OCI-LY7 (cell line): ENCODE data around the gene GLIS2. TPM values are rescaled to one million over a fixed set of nuclear protein-coding genes. Genes with fewer than 3 reads are reported as not detected.

Experiments used
- BruUV-seq: library from RNA; stranded (reverse); fragments of 400-500 nt; replicated peaks from 2 replicates; lab custom pipeline; 2021; lab: Mats Ljungman, UMichigan
- CTCF ChIA-PET: fragments of 300-600 bp; sonication (Branson Sonifier 250); formaldehyde crosslinking; loops from one replicate; lab custom pipeline; 2022; ENCODE audit warnings: antibody characterized with exemption; ENCODE audit not compliant: unreplicated experiment; lab: Charles Lee
- POLR2A ChIA-PET: fragments of 300-600 bp; sonication (Branson Sonifier 250); formaldehyde crosslinking; loops from one replicate; lab custom pipeline; 2022; ENCODE audit warnings: antibody characterized with exemption; lab: Charles Lee
- DNase-seq: peaks from one replicate; pipeline ENCODE4 v3.0.0-alpha.2; 2015; ENCODE audit warnings: low spot score
- H2AFZ ChIP-seq: fragments of 200-600 bp; sonication (generic), shearing (Covaris generic); 2 replicates; pipeline ENCODE4 v1.6.1; 2014; ENCODE audit warnings: mild to moderate bottlenecking, antibody characterized with exemption, low read length, moderate library complexity
- H3K27ac ChIP-seq: fragments of 200-600 bp; sonication (generic); 2 replicates; pipeline ENCODE4 v1.5.1; 2014; ENCODE audit warnings: mixed run types, low read depth, mild to moderate bottlenecking, moderate library complexity, low read length, inconsistent platforms; ENCODE audit not compliant: poor library complexity, severe bottlenecking
- H3K36me3 ChIP-seq: fragments of 200-600 bp; sonication (generic); 2 replicates; pipeline ENCODE4 v1.6.1; 2014; ENCODE audit warnings: mild to moderate bottlenecking, antibody characterized with exemption, low read length, moderate library complexity, mixed read lengths; ENCODE audit not compliant: insufficient read depth
- H3K4me1 ChIP-seq: fragments of 200-600 bp; sonication (generic); 2 replicates; pipeline ENCODE4 v1.5.1; 2014; ENCODE audit warnings: mild to moderate bottlenecking, low read length; ENCODE audit not compliant: insufficient read depth, poor library complexity, severe bottlenecking
- H3K4me2 ChIP-seq: fragments of 200-600 bp; sonication (generic); 2 replicates; pipeline ENCODE4 v1.6.1; 2014; ENCODE audit warnings: mild to moderate bottlenecking, low read length
- H3K4me3 ChIP-seq: fragments of 200-600 bp; sonication (generic); 2 replicates; pipeline ENCODE4 v1.5.1; 2014; ENCODE audit warnings: mild to moderate bottlenecking, low read depth, low read length; ENCODE audit not compliant: poor library complexity, severe bottlenecking
- H3K79me2 ChIP-seq: fragments of 200-600 bp; sonication (generic); 2 replicates; pipeline ENCODE4 v1.6.1; 2016; ENCODE audit warnings: low read depth, mild to moderate bottlenecking, low read length, moderate library complexity, mixed read lengths; ENCODE audit not compliant: insufficient read depth
- H3K9me2 ChIP-seq: fragments of 200-600 bp; sonication (generic); 2 replicates; pipeline ENCODE4 v1.6.1; 2016; ENCODE audit warnings: mild to moderate bottlenecking, low read length, mixed read lengths; ENCODE audit not compliant: insufficient read depth
- H3K9me3 ChIP-seq: fragments of 200-600 bp; sonication (generic); 2 replicates; pipeline ENCODE4 v1.6.1; 2014; ENCODE audit warnings: mild to moderate bottlenecking, mixed run types, low read length, mixed read lengths
- H4K20me1 ChIP-seq: fragments of 200-600 bp; sonication (generic); 2 replicates; pipeline ENCODE4 v1.6.1; 2014; ENCODE audit warnings: mild to moderate bottlenecking, antibody characterized with exemption, low read length, moderate library complexity, mixed read lengths; ENCODE audit not compliant: insufficient read depth
- EZH2phosphoT487 ChIP-seq: fragments of 200-600 bp; sonication (generic); IDR thresholded peaks from 2 replicates; pipeline ENCODE4 v1.6.1; 2018; ENCODE audit warnings: low read depth, borderline replicate concordance, mild to moderate bottlenecking, mixed run types, antibody characterized with exemption, low read length, moderate library complexity, mixed read lengths
- intact Hi-C: fragments of 100-400 bp; cut with micrococcal nuclease; formaldehyde crosslinking; loops from one replicate; pipeline ENCODE4 v1.10.0; 2022; ENCODE audit not compliant: unreplicated experiment
- total RNA-seq, 2 experiments: library from RNA; depleted of rRNA in 1 of 2; stranded (reverse); fragments of >200 nt in 1 of 2; shearing (Covaris generic) in 1 of 2; gene quantifications; 2 replicates each; pipeline ENCODE4 v1.2.3, GENCODE V29; 2014 to 2022
- TF ChIP-seq, protein P1 (sequence below): fragments of 200-600 bp; sonication (generic); conservative IDR thresholded peaks from 2 replicates; pipeline ENCODE4 v1.5.1; 2014; ENCODE audit warnings: mild to moderate bottlenecking, antibody characterized with exemption, low read length, moderate library complexity, mixed read lengths

GLIS2 gene
- total RNA-seq, 2 experiments from 2014 or later = 0.08 TPM; not detected in 1

DNA sequence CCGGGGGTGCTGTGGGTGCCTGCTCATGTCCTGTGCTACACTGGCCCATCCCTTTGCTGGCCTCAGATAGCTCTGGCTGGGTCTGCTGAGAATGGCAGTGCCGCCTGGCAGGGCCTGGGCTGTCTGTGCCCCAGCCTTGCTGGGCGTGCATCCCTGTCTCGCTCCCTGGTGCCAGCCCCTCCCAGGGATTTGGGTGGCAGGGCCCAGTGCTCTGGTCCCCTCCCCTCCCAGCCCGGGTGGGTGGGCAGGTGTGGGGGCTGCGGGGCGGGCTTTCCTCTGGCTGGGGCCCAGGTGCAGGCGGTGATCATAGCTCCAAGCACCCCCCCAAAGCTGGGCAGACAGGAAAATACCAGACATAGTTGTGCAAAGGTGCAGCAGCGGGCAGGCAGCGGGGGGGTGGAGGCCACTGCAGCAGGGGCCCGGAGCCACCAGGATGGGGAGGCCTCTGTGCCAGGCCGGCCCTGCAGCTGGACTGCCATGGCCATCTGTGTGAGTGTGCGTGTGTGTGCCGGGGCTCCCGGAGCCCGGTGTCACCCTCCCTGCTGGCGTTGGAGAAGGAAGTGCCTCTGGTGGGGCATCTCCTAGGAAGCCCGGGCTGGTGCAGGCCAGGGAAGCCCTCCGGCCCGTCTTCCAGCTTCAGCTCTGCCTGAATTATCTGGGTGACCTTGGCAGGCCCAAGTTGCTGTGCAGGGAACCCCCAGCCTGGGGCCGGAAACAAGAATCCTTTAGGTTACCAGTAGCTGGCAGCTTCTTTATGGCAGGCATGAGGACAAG lies 7.4 kb downstream of the GLIS2 start:
- H3K27ac ChIP-seq = no peak overlapping the region
- DNase-seq = no peak
- POLR2A ChIA-PET = no interaction called here
- no peak overlapping the region for H2AFZ ChIP-seq
- H3K9me2 ChIP-seq = no peaks in the 10 kb centered on the region
- no TSS peak for BruUV-seq
- H3K9me3 ChIP-seq = no peaks in the 10 kb centered on the region
- CTCF ChIA-PET = no interaction called here
- H3K4me2 ChIP-seq = no peak overlapping the region
- TF ChIP-seq, protein P1, sequence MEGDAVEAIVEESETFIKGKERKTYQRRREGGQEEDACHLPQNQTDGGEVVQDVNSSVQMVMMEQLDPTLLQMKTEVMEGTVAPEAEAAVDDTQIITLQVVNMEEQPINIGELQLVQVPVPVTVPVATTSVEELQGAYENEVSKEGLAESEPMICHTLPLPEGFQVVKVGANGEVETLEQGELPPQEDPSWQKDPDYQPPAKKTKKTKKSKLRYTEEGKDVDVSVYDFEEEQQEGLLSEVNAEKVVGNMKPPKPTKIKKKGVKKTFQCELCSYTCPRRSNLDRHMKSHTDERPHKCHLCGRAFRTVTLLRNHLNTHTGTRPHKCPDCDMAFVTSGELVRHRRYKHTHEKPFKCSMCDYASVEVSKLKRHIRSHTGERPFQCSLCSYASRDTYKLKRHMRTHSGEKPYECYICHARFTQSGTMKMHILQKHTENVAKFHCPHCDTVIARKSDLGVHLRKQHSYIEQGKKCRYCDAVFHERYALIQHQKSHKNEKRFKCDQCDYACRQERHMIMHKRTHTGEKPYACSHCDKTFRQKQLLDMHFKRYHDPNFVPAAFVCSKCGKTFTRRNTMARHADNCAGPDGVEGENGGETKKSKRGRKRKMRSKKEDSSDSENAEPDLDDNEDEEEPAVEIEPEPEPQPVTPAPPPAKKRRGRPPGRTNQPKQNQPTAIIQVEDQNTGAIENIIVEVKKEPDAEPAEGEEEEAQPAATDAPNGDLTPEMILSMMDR = no peak
- no peaks in the 10 kb centered on the region for H3K36me3 ChIP-seq
- no peaks in the 10 kb centered on the region for H4K20me1 ChIP-seq
- H3K79me2 ChIP-seq = no peaks in the 10 kb centered on the region
- intact Hi-C loops = no loop called here
- no peak overlapping the region for H3K4me3 ChIP-seq
- peaks cover 12% of the 10 kb centered on the region for H3K4me1 ChIP-seq

DNA sequence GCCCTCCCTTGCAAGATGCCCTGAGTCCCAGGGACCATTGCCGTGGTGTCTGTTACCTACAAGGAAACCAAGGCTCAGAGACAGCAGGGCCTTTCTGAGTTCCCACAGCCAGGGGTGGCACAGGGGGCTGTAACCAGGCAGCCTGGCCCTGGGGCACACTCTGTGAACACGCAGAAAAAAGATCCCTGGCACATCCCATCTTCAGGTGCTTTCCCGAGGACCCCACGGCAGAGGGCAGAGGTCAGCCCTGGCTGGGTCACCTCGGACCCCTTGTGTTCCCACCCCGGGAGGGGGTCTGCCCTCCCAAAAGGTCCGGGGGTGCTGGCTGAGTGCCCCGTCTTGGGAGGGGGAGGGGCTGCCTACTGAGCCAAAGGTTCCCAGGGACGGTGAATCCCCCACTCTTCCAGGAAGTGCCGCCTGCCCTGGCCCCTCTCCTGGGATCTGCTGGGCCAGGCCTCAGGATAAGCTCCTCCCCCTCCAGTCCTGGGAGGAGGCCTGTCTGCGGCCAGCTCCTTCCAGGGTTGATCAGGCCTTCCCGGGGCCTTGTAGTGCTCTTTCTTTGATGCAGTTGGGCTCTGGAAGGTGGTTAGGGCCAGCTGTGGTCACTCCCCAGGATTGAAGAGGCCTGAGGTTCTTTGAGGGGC lies 8.1 kb downstream of the GLIS2 start:
- CTCF ChIA-PET = no interaction called here
- no peak overlapping the region for H3K4me3 ChIP-seq
- no peaks in the 10 kb centered on the region for H3K79me2 ChIP-seq
- intact Hi-C loops = no loop called here
- DNase-seq = no peak
- no peaks in the 10 kb centered on the region for H4K20me1 ChIP-seq
- BruUV-seq = no TSS peak
- H2AFZ ChIP-seq = no peak overlapping the region
- no peaks in the 10 kb centered on the region for H3K36me3 ChIP-seq
- no peaks in the 10 kb centered on the region for H3K9me2 ChIP-seq
- H3K27ac ChIP-seq = no peak overlapping the region
- no peak for TF ChIP-seq EZH2phosphoT487
- TF ChIP-seq, protein P1 = no peak
- H3K9me3 ChIP-seq = no peaks in the 10 kb centered on the region
- POLR2A ChIA-PET = no interaction called here
- H3K4me2 ChIP-seq = no peak overlapping the region
- H3K4me1 ChIP-seq = peaks cover 15% of the 10 kb centered on the region
